Activated T-helper 17 cell treated with anti-CD3 and anti-CD28 coated beads, Interleukin-2, amount 50 U/mL, for 72 hours (primary cell): ENCODE results near the gene RARG. TPM values are rescaled to one million over a fixed set of nuclear protein-coding genes. Genes with fewer than 3 reads are reported as not detected.
"Not testable (repeated sequence)": the region's sequence is repeated elsewhere in the genome, so short reads cannot be mapped to it uniquely, and the experiment has no call there.

Experiments
- ATAC-seq: fragments of 150-1000 bp; cut with Tn5 transposase; replicated peaks from 2 replicates; pipeline ENCODE4 v1.10.0; 2021; ENCODE audit warnings: mild to moderate bottlenecking, moderate library complexity
- H3K27ac Mint-ChIP-seq: one replicate; pipeline ENCODE4 v1.8.0; 2022; ENCODE audit warnings: mixed read lengths
- H3K27me3 Mint-ChIP-seq: one replicate; pipeline ENCODE4 v1.8.0; 2022; ENCODE audit warnings: mixed read lengths
- H3K36me3 Mint-ChIP-seq: one replicate; pipeline ENCODE4 v1.8.0; 2022; ENCODE audit warnings: low read depth, mild to moderate bottlenecking, mixed read lengths
- H3K4me1 Mint-ChIP-seq: one replicate; pipeline ENCODE4 v1.8.0; 2022; ENCODE audit warnings: mixed read lengths
- H3K4me3 Mint-ChIP-seq: one replicate; pipeline ENCODE4 v1.8.0; 2022; ENCODE audit warnings: mild to moderate bottlenecking, mixed read lengths
- H3K9me3 Mint-ChIP-seq: one replicate; pipeline ENCODE4 v1.8.0; 2022; ENCODE audit warnings: mixed read lengths
- total RNA-seq, 2 donors: library from RNA; stranded (reverse); gene quantifications; one replicate each; pipeline ENCODE4 v1.2.3, GENCODE V29; 2022

The RARG gene
- total RNA-seq, 2 donors from 2014 or later: 28.5 to 58.3 TPM

DNA sequence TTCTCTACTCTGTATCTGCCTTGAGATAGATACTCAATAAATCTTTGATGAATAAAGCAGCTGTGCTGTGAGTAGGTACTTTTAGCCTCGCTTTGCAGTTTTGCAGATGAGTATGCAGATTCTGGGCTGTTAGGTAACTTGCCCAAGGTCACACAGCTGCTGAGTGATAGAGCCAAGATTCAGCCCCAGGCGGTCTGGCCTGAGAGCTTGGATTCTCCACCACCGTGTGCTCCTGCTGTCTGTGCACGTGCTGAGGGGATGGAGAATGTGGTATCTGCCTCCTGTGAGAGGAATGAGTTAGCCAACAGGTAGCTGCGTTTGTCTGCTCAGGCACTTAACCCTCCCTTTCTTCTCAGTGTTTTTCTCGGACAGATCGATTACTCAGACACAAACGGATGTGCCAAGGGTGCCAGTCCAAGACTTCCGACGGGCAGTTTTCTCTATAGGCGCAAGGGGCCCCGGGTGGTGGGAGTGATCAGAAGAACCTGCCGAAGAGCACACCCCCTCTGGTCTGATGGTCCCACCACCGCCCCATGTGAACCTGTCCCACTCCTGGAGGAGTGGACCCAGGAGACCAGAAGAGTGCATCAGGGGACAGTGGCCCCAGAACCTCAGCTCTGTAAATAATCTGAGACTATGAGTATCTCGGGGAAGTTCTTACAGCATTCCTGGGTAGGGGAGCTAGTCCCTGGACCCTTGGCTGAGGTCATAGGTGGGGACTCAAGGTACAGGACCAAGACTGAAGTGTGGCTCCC lies 44.7 kb downstream of the RARG start:
- no peaks in the 10 kb centered on the region for H3K9me3 Mint-ChIP-seq
- H3K27me3 Mint-ChIP-seq: no peaks in the 10 kb centered on the region
- no peak overlapping the region for H3K4me3 Mint-ChIP-seq
- peaks cover 11% of the 10 kb centered on the region for H3K4me1 Mint-ChIP-seq
- H3K36me3 Mint-ChIP-seq: peaks cover 91% of the 10 kb centered on the region
- no peak for ATAC-seq
- H3K27ac Mint-ChIP-seq: no peak overlapping the region

GRCh38 chr12:53186745-53187144 lies 45.3 kb downstream of the RARG start:
- H3K36me3 Mint-ChIP-seq: peaks cover 91% of the 10 kb centered on the region
- H3K27ac Mint-ChIP-seq: no peak overlapping the region
- no peak for ATAC-seq
- H3K27me3 Mint-ChIP-seq: no peaks in the 10 kb centered on the region
- H3K4me3 Mint-ChIP-seq: no peak overlapping the region
- peaks cover 17% of the 10 kb centered on the region for H3K4me1 Mint-ChIP-seq
- no peaks in the 10 kb centered on the region for H3K9me3 Mint-ChIP-seq

DNA sequence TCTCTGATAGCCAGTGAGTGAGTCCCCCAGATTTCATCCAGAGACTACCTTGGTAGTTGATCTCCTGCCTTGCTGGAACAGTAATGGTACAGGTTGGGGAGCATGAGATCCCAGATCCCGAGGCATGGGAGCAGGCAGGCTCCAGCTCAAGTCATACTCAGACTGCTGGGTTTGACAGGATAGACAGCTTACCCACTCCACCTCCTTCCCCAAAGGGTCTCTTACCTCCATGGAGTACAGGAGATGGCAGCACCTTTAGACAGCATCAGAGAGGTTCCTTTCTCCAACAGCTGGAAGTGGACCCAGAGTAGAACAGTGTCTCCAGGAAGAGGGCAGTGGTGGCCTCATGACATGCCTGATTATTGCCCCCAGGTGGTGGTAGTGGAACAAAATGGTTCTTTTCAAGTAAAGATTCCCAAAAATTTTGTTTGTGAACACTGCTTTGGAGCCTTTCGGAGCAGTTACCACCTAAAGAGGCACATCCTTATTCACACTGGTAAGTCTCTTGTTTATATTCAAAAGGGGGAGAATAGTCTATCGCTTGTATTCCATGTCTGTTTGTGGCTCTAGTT lies 46.3 kb downstream of the RARG start:
- Mint-ChIP-seq H3K27ac (peak overlapping the region; percentile 66), H3K4me3 (no peak overlapping the region), H3K36me3 (peaks cover 88% of the 10 kb centered on the region), H3K9me3 (no peaks in the 10 kb centered on the region), H3K4me1 (peaks cover 23% of the 10 kb centered on the region), H3K27me3 (no peaks in the 10 kb centered on the region)
- ATAC-seq: no peak

DNA sequence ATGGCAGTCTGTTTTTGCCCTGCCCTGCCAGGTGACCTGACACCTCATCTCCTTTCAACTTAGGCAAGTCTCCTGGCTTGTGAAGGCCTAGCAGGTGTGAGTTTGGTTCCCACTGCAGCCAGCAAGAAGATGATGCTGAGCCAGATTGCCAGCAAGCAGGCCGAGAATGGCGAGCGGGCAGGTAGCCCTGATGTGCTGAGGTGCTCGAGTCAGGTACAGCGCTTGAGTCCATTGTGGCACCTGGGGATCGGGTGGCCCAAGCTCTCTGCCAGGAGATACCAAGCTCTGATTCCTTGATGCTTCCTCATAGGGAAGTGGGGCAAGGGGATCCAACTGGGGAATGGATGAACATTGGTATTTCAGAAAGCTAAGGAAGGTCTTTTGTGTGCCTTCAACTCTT lies 47.2 kb downstream of the RARG start:
- Mint-ChIP-seq H3K36me3 (peaks cover 89% of the 10 kb centered on the region), H3K4me3 (peak overlapping the region; percentile 13), H3K27ac (peak overlapping the region; percentile 66), H3K4me1 (peaks cover 23% of the 10 kb centered on the region), H3K9me3 (no peaks in the 10 kb centered on the region), H3K27me3 (no peaks in the 10 kb centered on the region)
- ATAC-seq: no peak

- peak overlapping the region; percentile 95 for H3K4me3 Mint-ChIP-seq
- H3K9me3 Mint-ChIP-seq: no peaks in the 10 kb centered on the region
- peaks cover 73% of the 10 kb centered on the region for H3K36me3 Mint-ChIP-seq
- H3K27ac Mint-ChIP-seq: no peak overlapping the region
- H3K4me1 Mint-ChIP-seq: peaks cover 31% of the 10 kb centered on the region
- ATAC-seq: no peak
- H3K27me3 Mint-ChIP-seq: no peaks in the 10 kb centered on the region
These were observed 49.1 kb downstream of the RARG start for GRCh38 chr12:53182903-53183302.

- H3K36me3 Mint-ChIP-seq: peaks cover 64% of the 10 kb centered on the region
- H3K4me1 Mint-ChIP-seq: peaks cover 31% of the 10 kb centered on the region
These were observed 50.1 kb downstream of the RARG start for GRCh38 chr12:53181935-53182334.

DNA sequence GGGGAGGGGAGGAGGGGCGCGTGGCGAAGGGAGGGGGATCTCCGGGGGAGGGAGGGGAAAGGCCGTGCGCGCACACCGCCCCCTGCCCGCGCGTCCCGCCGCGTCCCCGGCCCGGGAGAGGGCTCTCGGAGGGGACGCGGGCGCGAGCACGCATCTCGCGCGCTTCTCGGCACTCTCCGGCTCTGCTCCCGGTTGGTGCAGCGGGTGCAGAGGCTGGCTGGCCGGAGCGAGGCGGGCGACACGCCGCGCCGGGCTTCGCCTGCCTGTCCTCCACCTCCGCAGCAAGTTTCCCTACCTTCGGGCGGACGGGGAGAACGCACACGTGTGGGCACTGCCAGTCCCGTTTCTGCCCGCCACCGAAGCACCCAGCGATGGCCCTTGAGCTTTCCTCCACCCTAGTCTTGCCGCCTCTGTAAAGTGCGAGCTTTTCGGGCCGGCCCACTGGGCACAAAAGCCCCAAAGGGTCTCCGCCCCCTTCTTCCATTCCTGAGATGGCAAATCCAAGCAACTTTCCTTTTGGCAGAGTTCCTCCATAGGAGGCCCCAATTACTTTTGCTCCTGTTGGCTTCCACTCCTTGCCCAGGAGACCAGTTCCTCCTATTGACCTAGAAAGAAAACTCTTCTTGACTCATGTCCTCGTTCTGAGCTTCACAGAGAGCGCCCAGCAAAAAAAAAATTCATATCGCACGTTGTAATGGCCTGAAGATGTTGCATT lies 50.9 kb downstream of the RARG start:
- Mint-ChIP-seq H3K27me3 (no peaks in the 10 kb centered on the region), H3K9me3 (no peaks in the 10 kb centered on the region), H3K27ac (peak overlapping the region; percentile 89), H3K4me3 (peak overlapping the region; percentile 95), H3K36me3 (peaks cover 55% of the 10 kb centered on the region), H3K4me1 (peaks cover 31% of the 10 kb centered on the region)
- ATAC-seq: peak; percentile 59

More at GRCh38 chr12:53181935-53182334, 50.1 kb downstream of the RARG start:
- no peak for ATAC-seq
- H3K27me3 Mint-ChIP-seq: no peaks in the 10 kb centered on the region
- H3K9me3 Mint-ChIP-seq: no peaks in the 10 kb centered on the region
- H3K4me3 Mint-ChIP-seq: peak overlapping the region; percentile 95
- H3K27ac Mint-ChIP-seq: peak overlapping the region; percentile 89

GRCh38 chr12:53180220-53180930 lies 51.6 kb downstream of the RARG start, which contains the start of the genes CSAD and ZNF740:
TSS of gene CSAD (minus strand) at chr12:53180925. CDS start at chr12:53173470, 7,455 bp downstream.
TSS of gene ZNF740 (plus strand) at chr12:53180722. CDS start at chr12:53181984, 1,262 bp downstream.
- Mint-ChIP-seq H3K9me3 (no peaks in the 10 kb centered on the region), H3K4me3 (peak within 1 kb of the TSS; percentile 95), H3K27ac (peak within 1 kb of the TSS; percentile 89), H3K4me1 (peaks cover 36% of the 10 kb centered on the region), H3K27me3 (no peaks in the 10 kb centered on the region), H3K36me3 (peaks cover 48% of the 10 kb centered on the region)
- ATAC-seq: peak; percentile 98

DNA sequence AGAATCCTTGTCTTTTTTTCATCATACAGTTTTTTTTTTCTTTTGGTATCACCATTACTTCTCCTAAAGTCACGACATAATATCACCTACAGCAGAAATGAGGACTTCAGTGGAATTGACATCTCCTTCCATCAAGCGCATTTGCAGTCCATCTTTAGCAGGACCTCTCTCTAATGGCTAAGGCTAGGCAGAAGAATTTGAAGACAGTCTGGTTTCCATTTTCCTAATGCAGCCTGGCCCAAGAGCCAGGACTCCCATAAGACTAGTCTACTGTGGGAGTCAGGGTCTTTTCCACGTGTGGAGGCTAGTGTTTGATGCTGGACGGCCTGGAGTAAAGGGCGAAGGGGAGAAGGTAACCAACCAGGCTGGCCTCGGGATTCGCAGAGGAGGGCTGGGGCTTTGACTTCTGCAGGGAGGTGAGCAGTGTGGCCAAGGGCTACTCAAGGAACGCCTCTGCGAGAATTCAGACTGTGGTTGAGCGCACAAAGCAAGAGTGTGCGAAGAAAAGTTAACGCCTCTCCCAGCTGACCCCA lies 52.3 kb downstream of the RARG start:
- peak; percentile 27 for ATAC-seq
- H3K9me3 Mint-ChIP-seq: no peaks in the 10 kb centered on the region
- no peaks in the 10 kb centered on the region for H3K27me3 Mint-ChIP-seq
- peak overlapping the region; percentile 89 for H3K27ac Mint-ChIP-seq
- H3K4me1 Mint-ChIP-seq: peaks cover 35% of the 10 kb centered on the region
- peak overlapping the region; percentile 95 for H3K4me3 Mint-ChIP-seq
- H3K36me3 Mint-ChIP-seq: peaks cover 42% of the 10 kb centered on the region

GRCh38 chr12:53178803-53179202 lies 53.2 kb downstream of the RARG start:
- Mint-ChIP-seq H3K4me1 (peaks cover 30% of the 10 kb centered on the region), H3K36me3 (peaks cover 35% of the 10 kb centered on the region), H3K4me3 (peak overlapping the region; percentile 95), H3K27ac (peak overlapping the region; percentile 89)
- H3K9me3 Mint-ChIP-seq, H3K27me3 Mint-ChIP-seq, ATAC-seq: not testable (repeated sequence)

GRCh38 chr12:53177447-53177846 lies 54.6 kb downstream of the RARG start:
- not testable (repeated sequence) for H3K27ac Mint-ChIP-seq

DNA sequence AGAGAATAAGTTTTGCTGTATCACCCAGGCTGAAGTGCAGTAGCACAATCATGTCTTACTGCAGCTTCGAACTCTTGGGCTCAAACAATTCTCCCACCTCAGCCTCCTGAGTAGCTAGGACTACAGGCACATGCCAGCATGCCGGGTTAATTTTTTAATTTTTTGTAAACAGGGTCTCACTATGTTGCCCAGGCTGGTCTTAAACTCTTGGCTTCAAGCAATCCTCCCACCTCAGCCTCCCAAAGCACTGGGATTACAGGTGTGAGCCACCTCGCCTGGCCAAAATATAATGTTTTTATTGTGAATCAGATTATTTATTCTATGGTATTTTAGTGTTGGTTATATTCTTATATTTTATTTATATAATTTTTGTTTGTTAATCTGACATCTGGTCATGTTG lies 55.3 kb downstream of the RARG start:
- peaks cover 15% of the 10 kb centered on the region for H3K36me3 Mint-ChIP-seq
- ATAC-seq: no peak
- H3K4me1 Mint-ChIP-seq: peaks cover 19% of the 10 kb centered on the region
- H3K27ac Mint-ChIP-seq: no peak overlapping the region
- no peaks in the 10 kb centered on the region for H3K9me3 Mint-ChIP-seq
- no peak overlapping the region for H3K4me3 Mint-ChIP-seq
- H3K27me3 Mint-ChIP-seq: no peaks in the 10 kb centered on the region

More at GRCh38 chr12:53177447-53177846, 54.6 kb downstream of the RARG start:
- not testable (repeated sequence) for H3K4me3 Mint-ChIP-seq, ATAC-seq, H3K9me3 Mint-ChIP-seq, H3K27me3 Mint-ChIP-seq
- Mint-ChIP-seq H3K36me3 (peaks cover 22% of the 10 kb centered on the region), H3K4me1 (peaks cover 26% of the 10 kb centered on the region)

DNA sequence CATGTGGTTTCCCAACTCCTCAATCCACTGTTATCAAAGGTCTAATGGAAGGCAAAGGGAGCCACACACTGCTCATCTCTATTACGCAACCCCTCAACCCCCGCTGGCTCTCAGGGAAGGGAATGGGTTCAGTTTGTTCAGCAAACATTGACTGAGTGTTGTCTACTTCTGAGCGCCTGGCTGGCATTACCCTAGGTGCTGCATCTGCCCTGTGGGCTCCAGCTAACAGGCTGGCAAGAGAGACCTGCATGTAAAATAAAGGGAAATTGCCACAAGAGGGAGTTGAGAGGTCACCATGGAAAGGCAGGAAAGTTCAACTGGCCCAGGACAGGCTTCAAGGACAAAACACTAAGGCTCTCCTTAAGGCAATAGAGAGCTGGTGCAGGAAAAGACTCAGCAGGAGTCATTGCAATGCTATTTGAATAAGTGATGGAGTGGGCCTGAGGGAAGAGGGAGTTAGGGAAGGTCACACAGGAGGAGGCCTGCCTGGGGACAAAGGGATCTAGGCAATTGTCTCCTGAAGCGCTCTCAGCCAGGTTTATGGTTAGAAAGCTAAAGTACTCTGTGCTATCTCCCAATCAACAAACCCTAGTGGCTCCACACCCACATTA lies 57.0 kb downstream of the RARG start:
- no peaks in the 10 kb centered on the region for H3K9me3 Mint-ChIP-seq
- ATAC-seq: no peak
- H3K4me3 Mint-ChIP-seq: no peak overlapping the region
- no peaks in the 10 kb centered on the region for H3K27me3 Mint-ChIP-seq
- H3K27ac Mint-ChIP-seq: no peak overlapping the region
- peaks cover 1% of the 10 kb centered on the region for H3K36me3 Mint-ChIP-seq
- H3K4me1 Mint-ChIP-seq: peaks cover 13% of the 10 kb centered on the region
